HEK293 (cell line): ENCODE results near the gene EXOC3L2.

ENCODE experiments used
- CTCF ChIA-PET: fragments of 350-600 bp; formaldehyde crosslinking; extraction: SDS; loops from one replicate; lab custom pipeline; 2021; ENCODE audit warnings: antibody characterized with exemption; lab: Yijun Ruan, JAX
- POLR2A ChIA-PET: fragments of 300-600 bp; formaldehyde crosslinking; extraction: SDS; loops from one replicate; lab custom pipeline; 2020; ENCODE audit warnings: antibody characterized with exemption, inconsistent platforms; lab: Yijun Ruan, JAX
- H3K27ac ChIP-seq: fragments of 200-500 bp; sonication (Bioruptor generic); 2 replicates; pipeline ENCODE4 v1.5.1; 2014; ENCODE audit warnings: low read depth, low read length, control low read depth, inconsistent platforms; ENCODE audit errors: extremely low read depth
- H3K36me3 ChIP-seq, 2 experiments: fragments of 200-500 bp in 1 of 2; sonication (Bioruptor generic) in 1 of 2; 1 replicate in 1 of 2; 2 replicates in 1 of 2; pipeline ENCODE4 v1.5.1; 2014 to 2017; ENCODE audit warnings: inconsistent platforms in 2 of 2, low read length in 2 of 2; ENCODE audit not compliant: control insufficient read depth in 2 of 2, insufficient read depth in 1 of 2
- H3K4me1 ChIP-seq: fragments of 200-500 bp; sonication (Bioruptor generic); 2 replicates; pipeline ENCODE4 v1.5.1; 2014; ENCODE audit warnings: mild to moderate bottlenecking, low read length, inconsistent platforms; ENCODE audit not compliant: control insufficient read depth, insufficient read depth
- H3K4me3 ChIP-seq: 2 replicates; pipeline ENCODE4 v1.5.1; 2011; ENCODE audit warnings: low read depth, mild to moderate bottlenecking, control low read depth, low read length, moderate library complexity
- H3K9me3 ChIP-seq: fragments of 200-500 bp; sonication (Bioruptor generic); 2 replicates; pipeline ENCODE4 v1.5.1; 2014; ENCODE audit warnings: low read depth, low read length, inconsistent platforms; ENCODE audit not compliant: control insufficient read depth, insufficient read depth
- HOXC10 ChIP-seq: sonication (generic); formaldehyde crosslinking; IDR thresholded peaks from 2 replicates; pipeline ENCODE4 v1.8.1; 2023; ENCODE audit warnings: mild to moderate bottlenecking, missing genetic modification reagents
- KLF10 ChIP-seq: fragments of 450-650 bp; IDR thresholded peaks from 2 replicates; pipeline ENCODE4 v1.5.1; 2018; ENCODE audit warnings: missing biosample characterization, mild to moderate bottlenecking, missing genetic modification characterization
- OSR2 ChIP-seq: fragments of 450-650 bp; formaldehyde crosslinking; IDR thresholded peaks from 2 replicates; pipeline ENCODE4 v1.5.1; 2016; ENCODE audit warnings: missing biosample characterization, missing genetic modification characterization
- SCRT1 ChIP-seq: fragments of 450-650 bp; formaldehyde crosslinking; IDR thresholded peaks from 2 replicates; pipeline ENCODE4 v1.5.1; 2016; ENCODE audit warnings: missing biosample characterization, missing genetic modification characterization, borderline replicate concordance
- SCRT2 ChIP-seq: fragments of 450-650 bp; formaldehyde crosslinking; IDR thresholded peaks from 2 replicates; pipeline ENCODE4 v1.5.1; 2016; ENCODE audit warnings: missing biosample characterization, missing genetic modification characterization
- SP3 ChIP-seq: fragments of 450-650 bp; formaldehyde crosslinking; IDR thresholded peaks from 2 replicates; pipeline ENCODE4 v1.5.1; 2016; ENCODE audit warnings: missing biosample characterization, missing genetic modification characterization
- ZBTB1 ChIP-seq: fragments of 450-650 bp; formaldehyde crosslinking; IDR thresholded peaks from 2 replicates; pipeline ENCODE4 v1.5.1; 2016; ENCODE audit warnings: missing biosample characterization, missing genetic modification characterization
- ZBTB7A ChIP-seq: fragments of 450-650 bp; formaldehyde crosslinking; IDR thresholded peaks from 2 replicates; pipeline ENCODE4 v1.5.1; 2016; ENCODE audit warnings: low read depth, missing biosample characterization, missing genetic modification characterization
- ZFP41 ChIP-seq: fragments of 450-650 bp; formaldehyde crosslinking; IDR thresholded peaks from 2 replicates; pipeline ENCODE4 v1.5.1; 2016; ENCODE audit warnings: missing biosample characterization, missing genetic modification characterization, borderline replicate concordance
- ZNF10 ChIP-seq: fragments of 450-650 bp; formaldehyde crosslinking; IDR thresholded peaks from 2 replicates; pipeline ENCODE4 v1.5.1; 2017; ENCODE audit warnings: missing biosample characterization, missing genetic modification characterization
- ZNF121 ChIP-seq: fragments of 450-650 bp; formaldehyde crosslinking; IDR thresholded peaks from 2 replicates; pipeline ENCODE4 v1.5.1; 2016; ENCODE audit warnings: missing biosample characterization, missing genetic modification characterization
- ZNF24 ChIP-seq: fragments of 450-650 bp; formaldehyde crosslinking; IDR thresholded peaks from 2 replicates; pipeline ENCODE4 v1.5.1; 2016; ENCODE audit warnings: missing biosample characterization, missing genetic modification characterization
- ZNF274 ChIP-seq, 2 experiments: fragments of 200-500 bp in 1 of 2; fragments of 450-650 bp in 1 of 2; sonication (Bioruptor generic) in 1 of 2; formaldehyde crosslinking in 1 of 2; IDR thresholded peaks; 2 replicates each; pipeline versions ENCODE4 v1.5.1 to v1.6.1; 2014 to 2016; ENCODE audit warnings: borderline replicate concordance in 1 of 2, inconsistent platforms in 1 of 2, low read length in 1 of 2, missing biosample characterization in 1 of 2, missing genetic modification characterization in 1 of 2
- ZNF335 ChIP-seq: fragments of 450-650 bp; formaldehyde crosslinking; conservative IDR thresholded peaks from 2 replicates; pipeline ENCODE4 v1.5.1; 2016; ENCODE audit warnings: missing biosample characterization, missing genetic modification characterization
- ZNF394 ChIP-seq: fragments of 450-650 bp; formaldehyde crosslinking; IDR thresholded peaks from 2 replicates; pipeline ENCODE4 v1.5.1; 2016; ENCODE audit warnings: missing biosample characterization, missing genetic modification characterization, mild to moderate bottlenecking, moderate library complexity, borderline replicate concordance
- ZNF404 ChIP-seq: fragments of 450-650 bp; formaldehyde crosslinking; IDR thresholded peaks from 2 replicates; pipeline ENCODE4 v1.5.1; 2017; ENCODE audit warnings: missing biosample characterization, missing genetic modification characterization
- ZNF514 ChIP-seq: fragments of 450-650 bp; formaldehyde crosslinking; IDR thresholded peaks from 2 replicates; pipeline ENCODE4 v1.5.1; 2016; ENCODE audit warnings: missing biosample characterization, missing genetic modification characterization
- ZNF596 ChIP-seq: fragments of 450-650 bp; IDR thresholded peaks from 2 replicates; pipeline ENCODE4 v1.5.0; 2018; ENCODE audit warnings: missing biosample characterization, mild to moderate bottlenecking, missing genetic modification characterization, moderate library complexity
- ZNF600 ChIP-seq: fragments of 450-650 bp; formaldehyde crosslinking; IDR thresholded peaks from 2 replicates; pipeline ENCODE4 v1.5.1; 2016; ENCODE audit warnings: missing biosample characterization, missing genetic modification characterization
- ZNF768 ChIP-seq: fragments of 450-650 bp; formaldehyde crosslinking; IDR thresholded peaks from 2 replicates; pipeline ENCODE4 v1.5.1; 2018; ENCODE audit warnings: missing biosample characterization, mild to moderate bottlenecking, missing genetic modification characterization
- ZXDB ChIP-seq: fragments of 450-650 bp; formaldehyde crosslinking; IDR thresholded peaks from 2 replicates; pipeline ENCODE4 v1.5.1; 2016; ENCODE audit warnings: missing biosample characterization, missing genetic modification characterization
- TF ChIP-seq, protein P1 (sequence below): fragments of 450-650 bp; formaldehyde crosslinking; optimal IDR thresholded peaks from 2 replicates; pipeline ENCODE3; 2016; ENCODE audit warnings: missing biosample characterization, mild to moderate bottlenecking, missing genetic modification characterization
- TF ChIP-seq, protein P2 (sequence below): fragments of 450-650 bp; formaldehyde crosslinking; conservative IDR thresholded peaks from 2 replicates; pipeline ENCODE4 v1.5.1; 2016; ENCODE audit warnings: low read depth, missing biosample characterization, missing genetic modification characterization
- TF ChIP-seq, protein P3 (sequence below): fragments of 450-650 bp; formaldehyde crosslinking; IDR thresholded peaks from 2 replicates; pipeline ENCODE4 v1.5.1; 2016; ENCODE audit warnings: missing biosample characterization, missing genetic modification characterization
- TF ChIP-seq, protein P4 (sequence below): fragments of 450-650 bp; formaldehyde crosslinking; IDR thresholded peaks from 2 replicates; pipeline ENCODE4 v1.5.1; 2016; ENCODE audit warnings: missing biosample characterization, missing genetic modification characterization

The EXOC3L2 gene

DNA sequence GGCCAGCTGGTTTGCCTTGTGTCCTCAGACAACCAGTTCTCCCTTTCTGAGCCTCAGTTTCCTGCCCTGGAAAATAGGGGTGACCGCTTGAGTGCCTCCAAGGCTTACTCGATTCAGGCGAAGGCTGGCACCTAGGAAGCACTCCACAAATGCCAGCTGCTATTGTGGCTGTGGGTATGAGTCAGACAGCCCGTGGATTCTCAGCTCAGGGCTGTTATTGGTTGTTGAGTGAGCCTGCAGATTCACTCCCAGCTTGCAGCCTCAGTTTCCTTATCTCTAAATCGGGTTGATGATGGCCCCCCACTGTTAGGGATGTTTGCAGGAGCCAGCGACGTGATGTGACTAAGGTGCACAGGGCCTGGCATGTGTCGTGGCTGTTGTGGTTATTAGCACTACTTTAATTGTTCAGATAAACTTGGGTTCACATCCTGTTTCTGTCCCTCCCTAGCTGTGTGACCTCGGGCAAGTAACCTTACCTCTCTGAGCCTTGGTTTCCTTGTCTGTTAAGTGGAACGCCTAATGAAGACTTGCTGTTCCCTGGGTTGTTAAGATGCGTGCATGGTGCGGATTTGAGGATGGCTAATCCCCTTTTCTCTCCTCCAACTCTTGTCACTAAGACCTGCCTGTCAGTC is 8.3 kb upstream of the EXOC3L2 start:
- no peak overlapping the region for H3K4me3 ChIP-seq
- TF ChIP-seq OSR2 (tag by site-specific recombination) (no peak), ZNF600 (no peak), ZNF274 (IDR thresholded peaks at IDR 0.05; ENCODE audit: low read length) (no peak), ZNF274 (tag by site-specific recombination; IDR thresholded peaks at IDR 0.05; ENCODE audit: borderline replicate concordance) (no peak), ZNF404 (tag by site-specific recombination) (no peak), ZNF121 (tag by site-specific recombination) (no peak), ZNF596 (no peak), SCRT2 (tag by site-specific recombination) (no peak), ZNF394 (no peak), ZNF335 (tag by site-specific recombination) (peak; percentile 36; the same call in 1 of the 2 replicates), SCRT1 (tag by site-specific recombination) (no peak), ZNF768 (tag by site-specific recombination) (peak; percentile 79)
- TF ChIP-seq, protein P1, sequence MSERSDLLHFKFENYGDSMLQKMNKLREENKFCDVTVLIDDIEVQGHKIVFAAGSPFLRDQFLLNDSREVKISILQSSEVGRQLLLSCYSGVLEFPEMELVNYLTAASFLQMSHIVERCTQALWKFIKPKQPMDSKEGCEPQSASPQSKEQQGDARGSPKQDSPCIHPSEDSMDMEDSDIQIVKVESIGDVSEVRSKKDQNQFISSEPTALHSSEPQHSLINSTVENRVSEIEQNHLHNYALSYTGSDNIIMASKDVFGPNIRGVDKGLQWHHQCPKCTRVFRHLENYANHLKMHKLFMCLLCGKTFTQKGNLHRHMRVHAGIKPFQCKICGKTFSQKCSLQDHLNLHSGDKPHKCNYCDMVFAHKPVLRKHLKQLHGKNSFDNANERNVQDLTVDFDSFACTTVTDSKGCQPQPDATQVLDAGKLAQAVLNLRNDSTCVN: peak; percentile 8
- TF ChIP-seq, protein P2, sequence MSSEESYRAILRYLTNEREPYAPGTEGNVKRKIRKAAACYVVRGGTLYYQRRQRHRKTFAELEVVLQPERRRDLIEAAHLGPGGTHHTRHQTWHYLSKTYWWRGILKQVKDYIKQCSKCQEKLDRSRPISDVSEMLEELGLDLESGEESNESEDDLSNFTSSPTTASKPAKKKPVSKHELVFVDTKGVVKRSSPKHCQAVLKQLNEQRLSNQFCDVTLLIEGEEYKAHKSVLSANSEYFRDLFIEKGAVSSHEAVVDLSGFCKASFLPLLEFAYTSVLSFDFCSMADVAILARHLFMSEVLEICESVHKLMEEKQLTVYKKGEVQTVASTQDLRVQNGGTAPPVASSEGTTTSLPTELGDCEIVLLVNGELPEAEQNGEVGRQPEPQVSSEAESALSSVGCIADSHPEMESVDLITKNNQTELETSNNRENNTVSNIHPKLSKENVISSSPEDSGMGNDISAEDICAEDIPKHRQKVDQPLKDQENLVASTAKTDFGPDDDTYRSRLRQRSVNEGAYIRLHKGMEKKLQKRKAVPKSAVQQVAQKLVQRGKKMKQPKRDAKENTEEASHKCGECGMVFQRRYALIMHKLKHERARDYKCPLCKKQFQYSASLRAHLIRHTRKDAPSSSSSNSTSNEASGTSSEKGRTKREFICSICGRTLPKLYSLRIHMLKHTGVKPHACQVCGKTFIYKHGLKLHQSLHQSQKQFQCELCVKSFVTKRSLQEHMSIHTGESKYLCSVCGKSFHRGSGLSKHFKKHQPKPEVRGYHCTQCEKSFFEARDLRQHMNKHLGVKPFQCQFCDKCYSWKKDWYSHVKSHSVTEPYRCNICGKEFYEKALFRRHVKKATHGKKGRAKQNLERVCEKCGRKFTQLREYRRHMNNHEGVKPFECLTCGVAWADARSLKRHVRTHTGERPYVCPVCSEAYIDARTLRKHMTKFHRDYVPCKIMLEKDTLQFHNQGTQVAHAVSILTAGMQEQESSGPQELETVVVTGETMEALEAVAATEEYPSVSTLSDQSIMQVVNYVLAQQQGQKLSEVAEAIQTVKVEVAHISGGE (tag by site-specific recombination): no peak
- TF ChIP-seq, all 188 proteins: peak for 3
- ChIA-PET POLR2A (no interaction called here), CTCF (interaction anchor here (1.1 to 1.5 kb wide), 2 partner anchors 73 to 85 kb away, joined by 4 read pairs; no protein-coding TSS in a partner anchor)
- Histone ChIP-seq H3K27ac (no peak overlapping the region), H3K4me1 (peaks cover 3% of the 10 kb centered on the region; the same call in 1 of the 2 replicates), H3K36me3 (peaks cover 7 to 20% of the 10 kb centered on the region in 2 experiments; a peak in 2 of 3 replicates), H3K9me3 (no peaks in the 10 kb centered on the region)

DNA sequence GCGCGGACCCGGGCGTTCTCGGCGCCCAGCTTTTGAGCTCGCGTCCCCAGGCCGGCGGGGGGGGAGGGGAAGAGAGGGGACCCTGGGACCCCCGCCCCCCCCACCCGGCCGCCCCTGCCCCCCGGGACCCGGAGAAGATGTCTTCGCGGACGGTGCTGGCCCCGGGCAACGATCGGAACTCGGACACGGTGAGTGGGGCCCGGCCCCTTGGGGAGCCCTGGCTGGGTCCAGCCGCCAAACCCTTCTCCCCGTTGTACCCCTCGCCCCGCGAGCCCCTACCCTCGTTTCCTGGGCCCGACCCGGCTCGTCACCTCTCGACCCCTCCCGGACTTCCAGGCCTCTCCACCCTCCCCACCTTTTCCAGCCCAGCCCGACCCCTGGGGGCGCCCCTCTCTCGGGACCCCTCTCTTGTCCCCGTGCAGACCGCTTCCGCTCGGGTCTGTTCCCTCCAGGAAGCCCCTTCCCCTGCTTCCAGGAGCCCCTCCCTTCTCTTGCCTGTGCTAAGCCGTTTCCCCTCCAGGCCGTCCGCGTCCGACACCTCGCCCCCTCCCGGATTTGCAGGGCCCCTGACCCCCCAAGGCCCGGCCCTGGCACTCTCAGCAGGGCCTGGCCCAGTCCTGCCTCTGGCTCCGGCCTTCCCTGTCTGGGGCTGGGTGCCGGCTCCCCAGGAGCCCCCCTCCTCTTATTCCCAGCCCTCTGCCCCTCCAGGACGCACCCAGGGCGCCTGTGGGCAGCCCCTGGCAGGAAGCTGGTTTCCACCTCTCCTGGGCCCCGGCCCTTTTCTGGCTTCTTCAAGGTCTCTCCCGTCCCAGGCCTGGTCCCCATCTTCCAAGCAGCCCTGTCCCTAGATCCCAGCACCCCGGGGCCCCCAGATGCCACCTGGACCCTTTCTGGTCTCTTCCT is 6.5 kb upstream of the EXOC3L2 start:
- Histone ChIP-seq H3K27ac (peak overlapping the region; percentile 79), H3K36me3 (peaks cover 4 to 20% of the 10 kb centered on the region in 2 experiments; a peak in 2 of 3 replicates), H3K9me3 (no peaks in the 10 kb centered on the region), H3K4me1 (peaks cover 3% of the 10 kb centered on the region; the same call in 1 of the 2 replicates), H3K4me3 (peak overlapping the region; percentile 72)
- POLR2A ChIA-PET: interaction anchor here (0.6 to 0.8 kb wide), 2 partner anchors 23 to 64 kb away, joined by 3 read pairs; no protein-coding TSS in a partner anchor
- CTCF ChIA-PET: interaction anchor here (0.5 to 0.9 kb wide), 2 partner anchors 24 to 74 kb away, joined by 3 read pairs; no protein-coding TSS in a partner anchor
- TF ChIP-seq ZNF274 (IDR thresholded peaks at IDR 0.05; ENCODE audit: low read length) (no peak), ZNF274 (tag by site-specific recombination; IDR thresholded peaks at IDR 0.05; ENCODE audit: borderline replicate concordance) (no peak), SP3 (tag by site-specific recombination) (no peak), ZBTB1 (no peak), ZNF10 (tag by site-specific recombination) (no peak), HOXC10 (CRISPR knock-in tag) (no peak), ZNF24 (tag by site-specific recombination) (no peak), ZFP41 (tag by site-specific recombination) (no peak), KLF10 (no peak), ZXDB (tag by site-specific recombination) (0 out of 2 replicates have a peak, but pooled peaks have one; percentile 26), ZBTB7A (peak; percentile 91), ZNF514 (tag by site-specific recombination) (no peak)
- TF ChIP-seq, protein P3, sequence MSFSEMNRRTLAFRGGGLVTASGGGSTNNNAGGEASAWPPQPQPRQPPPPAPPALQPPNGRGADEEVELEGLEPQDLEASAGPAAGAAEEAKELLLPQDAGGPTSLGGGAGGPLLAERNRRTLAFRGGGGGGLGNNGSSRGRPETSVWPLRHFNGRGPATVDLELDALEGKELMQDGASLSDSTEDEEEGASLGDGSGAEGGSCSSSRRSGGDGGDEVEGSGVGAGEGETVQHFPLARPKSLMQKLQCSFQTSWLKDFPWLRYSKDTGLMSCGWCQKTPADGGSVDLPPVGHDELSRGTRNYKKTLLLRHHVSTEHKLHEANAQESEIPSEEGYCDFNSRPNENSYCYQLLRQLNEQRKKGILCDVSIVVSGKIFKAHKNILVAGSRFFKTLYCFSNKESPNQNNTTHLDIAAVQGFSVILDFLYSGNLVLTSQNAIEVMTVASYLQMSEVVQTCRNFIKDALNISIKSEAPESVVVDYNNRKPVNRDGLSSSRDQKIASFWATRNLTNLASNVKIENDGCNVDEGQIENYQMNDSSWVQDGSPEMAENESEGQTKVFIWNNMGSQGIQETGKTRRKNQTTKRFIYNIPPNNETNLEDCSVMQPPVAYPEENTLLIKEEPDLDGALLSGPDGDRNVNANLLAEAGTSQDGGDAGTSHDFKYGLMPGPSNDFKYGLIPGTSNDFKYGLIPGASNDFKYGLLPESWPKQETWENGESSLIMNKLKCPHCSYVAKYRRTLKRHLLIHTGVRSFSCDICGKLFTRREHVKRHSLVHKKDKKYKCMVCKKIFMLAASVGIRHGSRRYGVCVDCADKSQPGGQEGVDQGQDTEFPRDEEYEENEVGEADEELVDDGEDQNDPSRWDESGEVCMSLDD (tag by site-specific recombination): peak; percentile 84
- TF ChIP-seq, protein P4, sequence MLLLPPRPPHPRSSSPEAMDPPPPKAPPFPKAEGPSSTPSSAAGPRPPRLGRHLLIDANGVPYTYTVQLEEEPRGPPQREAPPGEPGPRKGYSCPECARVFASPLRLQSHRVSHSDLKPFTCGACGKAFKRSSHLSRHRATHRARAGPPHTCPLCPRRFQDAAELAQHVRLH: no peak
